ENCODE measurements around the gene TMEM239. TPM values are rescaled to one million over a fixed set of nuclear protein-coding genes. Genes with fewer than 3 reads are reported as not detected.

TMEM239 gene
- total RNA-seq, 1 experiment from 2014 or later = not detected

DNA sequence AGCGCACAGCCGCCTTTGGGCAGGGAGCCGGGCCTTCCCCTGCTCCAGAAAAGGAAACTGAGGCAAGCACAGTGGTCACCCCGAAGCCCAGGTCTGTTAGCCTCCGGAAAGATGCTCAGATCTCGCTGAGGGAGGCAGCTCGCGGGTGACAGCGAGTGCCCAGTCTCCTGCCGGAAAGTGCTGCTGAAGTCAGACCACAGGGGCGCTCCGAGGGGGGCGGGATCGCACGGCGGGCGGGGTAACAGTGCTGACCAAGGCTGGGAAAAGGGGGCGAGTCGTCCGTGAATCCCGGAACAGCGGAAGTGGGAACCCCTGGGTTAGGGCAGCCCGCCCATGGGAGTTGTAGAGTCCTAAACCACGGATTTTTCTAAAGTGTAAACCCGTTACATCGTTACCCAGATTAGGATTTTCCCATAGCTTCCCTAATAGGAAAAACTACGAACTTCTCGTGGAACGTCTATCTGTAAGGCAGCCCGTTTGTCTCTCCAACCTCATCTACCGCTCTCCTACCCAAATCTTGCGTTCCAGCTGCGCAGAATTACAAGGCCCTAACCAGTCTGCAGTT is 24.9 kb downstream of the TMEM239 start:
- Histone ChIP-seq H2AFZ (peak overlapping the region; percentile 100), H3K9me2 (ENCODE audit: insufficient read depth) (no peaks in the 10 kb centered on the region), H3K4me2 (peak overlapping the region; percentile 73), H3K4me3 (peak overlapping the region; percentile 100), H3K9me3 (ENCODE audit: insufficient read depth, low read depth) (no peaks in the 10 kb centered on the region), H3K36me3 (ENCODE audit: low read depth) (no peaks in the 10 kb centered on the region), H3K4me1 (replicated peaks; ENCODE audit: insufficient read depth) (peaks cover 14% of the 10 kb centered on the region), H3K27ac (no peak overlapping the region), H3K79me2 (ENCODE audit: low read depth) (peaks cover 16% of the 10 kb centered on the region), H4K20me1 (ENCODE audit: insufficient read depth) (no peaks in the 10 kb centered on the region), H3F3A (ENCODE audit: insufficient read depth, low read depth) (no peaks in the 10 kb centered on the region), H3K27me3 (ENCODE audit: insufficient read depth, low read depth) (no peaks in the 10 kb centered on the region)
- intact Hi-C loops (cut with micrococcal nuclease; ENCODE audit: unreplicated experiment) = loop anchor here (2.0 to 5.0 kb wide), 2 partner anchors 72 to 476 kb away; no protein-coding TSS in a partner anchor
- ChIA-PET CTCF (no interaction called here), POLR2A (ENCODE audit: unreplicated experiment) (no interaction called here)
- TSS peak; percentile 71 for BruUV-seq (replicated peaks)
- TF ChIP-seq EZH2 (IDR thresholded peaks at IDR 0.05; ENCODE audit: low read depth) = no peak
- TF ChIP-seq CTCF (conservative IDR thresholded peaks at IDR 0.05) = no peak
- peak in 1 of 2 experiments; percentile 63 for DNase-seq

- H3K9me2 ChIP-seq (ENCODE audit: insufficient read depth) = no peaks in the 10 kb centered on the region
- no TSS peak for BruUV-seq (replicated peaks)
- TF ChIP-seq EZH2 (IDR thresholded peaks at IDR 0.05; ENCODE audit: low read depth) (no peak), CTCF (conservative IDR thresholded peaks at IDR 0.05) (no peak)
- H3F3A ChIP-seq (ENCODE audit: insufficient read depth, low read depth) = no peaks in the 10 kb centered on the region
- peaks cover 4% of the 10 kb centered on the region; the same call in 1 of the 2 replicates for H3K79me2 ChIP-seq (ENCODE audit: low read depth)
- H3K4me1 ChIP-seq (replicated peaks; ENCODE audit: insufficient read depth) = peaks cover 6% of the 10 kb centered on the region; the same call in 1 of the 2 replicates
- no peaks in the 10 kb centered on the region for H3K36me3 ChIP-seq (ENCODE audit: low read depth)
- H2AFZ ChIP-seq = no peak overlapping the region
- no peak overlapping the region for H3K4me3 ChIP-seq
- DNase-seq = no peak
- no peak overlapping the region for H3K27ac ChIP-seq
- no peaks in the 10 kb centered on the region for H4K20me1 ChIP-seq (ENCODE audit: insufficient read depth)
- CTCF ChIA-PET = no interaction called here
- POLR2A ChIA-PET (ENCODE audit: unreplicated experiment) = no interaction called here
- no peaks in the 10 kb centered on the region for H3K9me3 ChIP-seq (ENCODE audit: insufficient read depth, low read depth)
- H3K4me2 ChIP-seq = no peak overlapping the region
- no peaks in the 10 kb centered on the region for H3K27me3 ChIP-seq (ENCODE audit: insufficient read depth, low read depth)
- intact Hi-C loops (cut with micrococcal nuclease; ENCODE audit: unreplicated experiment) = no loop called here
Measured at GRCh38 chr20:2845607-2846006, 29.4 kb downstream of the TMEM239 start.

DNA sequence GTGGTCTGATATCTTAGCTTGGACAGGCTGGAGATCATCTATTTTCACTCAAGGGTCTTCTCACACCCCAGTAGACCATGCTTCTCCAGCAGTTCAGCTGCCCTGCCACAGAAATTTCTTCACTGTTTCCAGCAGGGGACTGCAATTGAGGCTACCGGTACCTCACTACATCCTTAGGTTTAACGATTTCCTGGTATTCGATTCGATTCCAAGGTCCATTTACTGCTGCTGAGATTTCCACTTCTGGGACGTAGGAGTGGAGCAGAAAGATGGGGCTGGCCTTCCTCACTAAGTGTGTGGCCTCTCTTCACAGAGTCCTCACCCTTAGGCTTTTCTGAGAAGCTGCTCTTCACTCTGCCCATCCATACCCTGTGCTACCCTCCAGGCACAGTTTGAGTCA is 30.5 kb downstream of the TMEM239 start:
- no peak for DNase-seq
- no peaks in the 10 kb centered on the region for H4K20me1 ChIP-seq (ENCODE audit: insufficient read depth)
- intact Hi-C loops (cut with micrococcal nuclease; ENCODE audit: unreplicated experiment) = no loop called here
- no peak overlapping the region for H2AFZ ChIP-seq
- H3K27ac ChIP-seq = no peak overlapping the region
- TF ChIP-seq CTCF (conservative IDR thresholded peaks at IDR 0.05) (no peak), EZH2 (IDR thresholded peaks at IDR 0.05; ENCODE audit: low read depth) (no peak)
- no peaks in the 10 kb centered on the region for H3K36me3 ChIP-seq (ENCODE audit: low read depth)
- no peak overlapping the region for H3K4me3 ChIP-seq
- H3K4me1 ChIP-seq (replicated peaks; ENCODE audit: insufficient read depth) = 0 out of 2 replicates have a peak, but pooled peaks cover 1% of the 10 kb centered on the region
- BruUV-seq (replicated peaks) = no TSS peak
- no peaks in the 10 kb centered on the region for H3K27me3 ChIP-seq (ENCODE audit: insufficient read depth, low read depth)
- no peaks in the 10 kb centered on the region for H3K79me2 ChIP-seq (ENCODE audit: low read depth)
- H3F3A ChIP-seq (ENCODE audit: insufficient read depth, low read depth) = no peaks in the 10 kb centered on the region
- ChIA-PET POLR2A (ENCODE audit: unreplicated experiment) (no interaction called here), CTCF (no interaction called here)
- H3K4me2 ChIP-seq = no peak overlapping the region
- H3K9me2 ChIP-seq (ENCODE audit: insufficient read depth) = no peaks in the 10 kb centered on the region
- H3K9me3 ChIP-seq (ENCODE audit: insufficient read depth, low read depth) = no peaks in the 10 kb centered on the region
